Testis (tissue), 2 donors: ENCODE measurements around the gene BOLA3.
"Not testable (repeated sequence)": the region's sequence is repeated elsewhere in the genome, so short reads cannot be mapped to it uniquely, and the experiment has no call there.

Source experiments
- CTCF ChIP-seq, 3 experiments: fragments of 450-650 bp in 2 of 3; fragments of 200-600 bp in 1 of 3; sonication (generic) in 1 of 3; IDR thresholded peaks; one replicate each; pipeline ENCODE4 v1.5.1; 2016 to 2019; ENCODE audit warnings: antibody characterized with exemption in 3 of 3, mild to moderate bottlenecking in 2 of 3, moderate library complexity in 1 of 3
- POLR2A ChIP-seq: fragments of 450-650 bp; IDR thresholded peaks from one replicate; pipeline ENCODE4 v1.6.1; 2017; ENCODE audit warnings: antibody characterized with exemption, mild to moderate bottlenecking, moderate library complexity

- TF ChIP-seq CTCF (IDR thresholded peaks at IDR 0.05); POLR2A: not testable (repeated sequence)
Observed at GRCh38 chr2:74088676-74089075, 59.0 kb downstream of the BOLA3 start.
